Ovary (tissue), 9 donors: ENCODE measurements around the gene NKAIN4. TPM values are rescaled to one million over a fixed set of nuclear protein-coding genes. Genes with fewer than 3 reads are reported as not detected.
A peak's percentile ranks its signal among the peaks of the same experiment; 100 is the strongest.

Experiments used
- DNase-seq, 5 donors: peaks; one replicate each; pipeline ENCODE4 v3.0.0-alpha.2; 2019 to 2020
- H3K27ac ChIP-seq, 2 donors: fragments of 200-600 bp; one replicate each; pipeline versions ENCODE4 v1.5.1 to v1.8.0; 2019 to 2022
- H3K27me3 ChIP-seq: fragments of 200-600 bp; one replicate; pipeline ENCODE4 v1.8.0; 2022
- H3K36me3 ChIP-seq: fragments of 200-600 bp; sonication (generic); one replicate; pipeline ENCODE4 v1.5.1; 2019
- H3K4me1 ChIP-seq: one replicate; pipeline ENCODE4 v1.8.1; 2013; ENCODE audit warnings: mild to moderate bottlenecking, moderate library complexity; ENCODE audit not compliant: insufficient read depth
- H3K4me3 ChIP-seq: fragments of 200-600 bp; sonication (generic); one replicate; pipeline ENCODE4 v1.5.1; 2017
- H3K9me3 ChIP-seq, 2 donors: fragments of 200-600 bp in 1 of 2; sonication (generic) in 1 of 2; one replicate each; pipeline versions ENCODE4 v1.5.1 to v1.8.1; 2013 to 2019; ENCODE audit warnings: mild to moderate bottlenecking in 1 of 2, moderate library complexity in 1 of 2
- CTCF ChIP-seq, 3 donors: fragments of 450-650 bp in 2 of 3; fragments of 200-600 bp in 1 of 3; IDR thresholded peaks; one replicate each; pipeline versions ENCODE4 v1.5.1 to v1.8.0; 2016 to 2022; ENCODE audit warnings: antibody characterized with exemption in 3 of 3, mild to moderate bottlenecking in 1 of 3
- EP300 ChIP-seq: sonication (generic); formaldehyde crosslinking; IDR thresholded peaks from one replicate; pipeline ENCODE4 v1.6.1; 2017; ENCODE audit warnings: antibody characterized with exemption
- POLR2A ChIP-seq: fragments of 450-650 bp; IDR thresholded peaks from one replicate; pipeline ENCODE4 v1.6.1; 2017; ENCODE audit warnings: antibody characterized with exemption, mild to moderate bottlenecking, moderate library complexity
- WGBS, 3 donors: extraction: QIAGEN DNeasy Blood & Tissue Kit in 1 of 3; methylation state at CpG; one replicate each; pipeline versions ENCODE4 v1.1.5 to v1.1.7; 2013 to 2017; 5-methylcytosine and 5-hydroxymethylcytosine counted together
- intact Hi-C, 4 donors: fragments of 100-400 bp; cut with DNase I; formaldehyde crosslinking; loops; one replicate each; pipeline versions ENCODE4 v1.11.0 to v1.15.1; 2022 to 2023
- polyA plus RNA-seq, 2 donors: library from polyadenylated mRNA; stranded (reverse); fragments of 200-250 nt in 1 of 2; fragments of 350-450 nt in 1 of 2; fragmentation: Illumina TruSeq in 1 of 2; extraction: RNeasy Lipid Tissue Mini Kit (QIAGEN cat#74804) in 1 of 2; gene quantifications; one replicate each; pipeline ENCODE4 v1.2.3, GENCODE V29; 2013 to 2014
- total RNA-seq, 7 donors: library from RNA; depleted of rRNA in 2 of 7; stranded (reverse); fragments of >200 nt in 2 of 7; fragmentation: NEBNext Ultra II Directional in 3 of 7; extraction: Animal tissue kit (Norgen Biotek cat#: 25700) in 3 of 7; gene quantifications; one replicate each; pipeline versions ENCODE4 v1.1.0 to v1.2.4, GENCODE V29; 2016 to 2023
- donor health status: DM: no; HTN: no; CAD: no; lungs with moderate emphysema.
- donor health status: DM: no; HTN: no; CAD: no.
- donor health status: Bipolar disorder and iron deficiency.
- donor health status: DM: yes; HTN: yes; CAD: no.
- donor health status: DM: no; HTN: no; CAD: no.
- donor health status: DM: yes; HTN: yes; CAD: no.

NKAIN4 gene
- total and polyA plus RNA-seq, 9 donors: 0.18 to 0.24 TPM; not detected in 7

- Histone ChIP-seq H3K27me3 (no peaks in the 10 kb centered on the region), H3K36me3 (no peaks in the 10 kb centered on the region), H3K9me3 (no peaks in the 10 kb centered on the region), H3K4me3 (no peak overlapping the region), H3K4me1 (no peaks in the 10 kb centered on the region), H3K27ac (no peak overlapping the region)
- TF ChIP-seq POLR2A (no peak), EP300 (no peak), CTCF (IDR thresholded peaks at IDR 0.05) (no peak)
- no peak for DNase-seq
- intact Hi-C loops: no loop called here
- 90 to 94% (median 92%) methylated on average over 5 of the region's 5 CpGs for WGBS, 3 donors
These were observed 27.0 kb downstream of the NKAIN4 start for GRCh38 chr20:63227260-63227659.

GRCh38 chr20:63226042-63226943 lies 28.0 kb downstream of the NKAIN4 start:
- no peak overlapping the region for H3K4me3 ChIP-seq
- intact Hi-C loops: no loop called here
- 81 to 86% (median 86%) methylated on average over 19 of the region's 19 CpGs for WGBS, 3 donors
- no peaks in the 10 kb centered on the region for H3K9me3 ChIP-seq
- H3K4me1 ChIP-seq: no peaks in the 10 kb centered on the region
- no peaks in the 10 kb centered on the region for H3K27me3 ChIP-seq
- TF ChIP-seq EP300 (no peak), POLR2A (no peak)
- H3K27ac ChIP-seq: no peak overlapping the region
- H3K36me3 ChIP-seq: no peaks in the 10 kb centered on the region
- DNase-seq: no peak

GRCh38 chr20:63225082-63225454 lies 29.2 kb downstream of the NKAIN4 start:
- peak overlapping the region in 1 of 2 donors; percentile 45 for H3K27ac ChIP-seq
- H3K4me3 ChIP-seq: no peak overlapping the region
- no peaks in the 10 kb centered on the region for H3K36me3 ChIP-seq
- WGBS, 3 donors: 25 to 33% (median 30%) methylated on average over 7 of the region's 7 CpGs
- no peak for DNase-seq
- no peaks in the 10 kb centered on the region for H3K9me3 ChIP-seq
- H3K4me1 ChIP-seq: no peaks in the 10 kb centered on the region
- H3K27me3 ChIP-seq: no peaks in the 10 kb centered on the region
- TF ChIP-seq EP300 (no peak), CTCF (IDR thresholded peaks at IDR 0.05) (no peak), POLR2A (no peak)
- intact Hi-C loops: no loop called here

- Histone ChIP-seq H3K36me3 (no peaks in the 10 kb centered on the region), H3K9me3 (no peaks in the 10 kb centered on the region), H3K4me3 (no peak overlapping the region), H3K4me1 (no peaks in the 10 kb centered on the region), H3K27ac (peak overlapping the region in 1 of 2 donors; percentile 45), H3K27me3 (no peaks in the 10 kb centered on the region)
- TF ChIP-seq POLR2A (no peak), EP300 (no peak), CTCF (IDR thresholded peaks at IDR 0.05) (no peak)
- peak; percentile 62 to 83 (median 71) for DNase-seq
- WGBS, 3 donors: 17 to 25% (median 20%) methylated on average over 14 to 16 of the region's 16 CpGs
- intact Hi-C loops: no loop called here
These were observed 29.7 kb downstream of the NKAIN4 start for GRCh38 chr20:63224412-63225081.
